NCI-H1092 treated with DMSO at 0.1 percent for 48 hours (cell line): ENCODE data around the gene WDR88.
A peak's percentile ranks its signal among the peaks of the same experiment; 100 is the strongest.
"Not testable (repeated sequence)": the region's sequence is repeated elsewhere in the genome, so short reads cannot be mapped to it uniquely, and the experiment has no call there.

Experiments used
- DNase-seq: peaks from one replicate; lab custom pipeline; 2025; lab: John Stamatoyannopoulos, UW

The WDR88 gene

GRCh38 chr19:33132021-33132420, at the start of gene WDR88:
Gene WDR88, plus strand, starts transcription at chr19:33132114. Its CDS starts 56 bp downstream, at chr19:33132170.
- no peak for DNase-seq

GRCh38 chr19:33085570-33086128, 46.3 kb upstream of the WDR88 start:
- DNase-seq, result no peak

GRCh38 chr19:33086955-33087354, 45.0 kb upstream of the WDR88 start:
- no peak for DNase-seq

- no peak for DNase-seq
Observed at GRCh38 chr19:33089010-33089409, 42.9 kb upstream of the WDR88 start.

- no peak for DNase-seq
Observed at GRCh38 chr19:33090179-33090578, 41.7 kb upstream of the WDR88 start.

GRCh38 chr19:33093420-33094210, 38.3 kb upstream of the WDR88 start:
- DNase-seq, result no peak

GRCh38 chr19:33094436-33095067, 37.4 kb upstream of the WDR88 start:
- DNase-seq, result no peak

GRCh38 chr19:33096005-33096404, 35.9 kb upstream of the WDR88 start:
- DNase-seq, result no peak

GRCh38 chr19:33098055-33098534, 33.8 kb upstream of the WDR88 start:
- DNase-seq, result no peak

GRCh38 chr19:33100894-33101644, 30.8 kb upstream of the WDR88 start:
- DNase-seq, result no peak

GRCh38 chr19:33102893-33103292, 29.0 kb upstream of the WDR88 start:
- no peak for DNase-seq

GRCh38 chr19:33108161-33108560, 23.8 kb upstream of the WDR88 start:
- DNase-seq, result no peak

- DNase-seq, result no peak
Observed at GRCh38 chr19:33110137-33110910, 21.6 kb upstream of the WDR88 start.

- no peak for DNase-seq
Observed at GRCh38 chr19:33111587-33111986, 20.3 kb upstream of the WDR88 start.

- no peak for DNase-seq
Observed at GRCh38 chr19:33114312-33114711, 17.6 kb upstream of the WDR88 start.

- DNase-seq, result no peak
Observed at GRCh38 chr19:33117501-33117900, 14.4 kb upstream of the WDR88 start.

GRCh38 chr19:33118643-33119042, 13.3 kb upstream of the WDR88 start:
- DNase-seq, result no peak

GRCh38 chr19:33124207-33125098, 7.5 kb upstream of the WDR88 start:
- no peak for DNase-seq

GRCh38 chr19:33125929-33126388, 6.0 kb upstream of the WDR88 start:
- peak; percentile 29 for DNase-seq

GRCh38 chr19:33126712-33127111, 5.2 kb upstream of the WDR88 start:
- DNase-seq, result not testable (repeated sequence)
